ENCODE measurements around the gene GLRX. TPM values are rescaled to one million over a fixed set of nuclear protein-coding genes. Genes with fewer than 3 reads are reported as not detected.

GLRX gene
- total RNA-seq, 1 donor from 2014 or later: 63.3 TPM

DNA sequence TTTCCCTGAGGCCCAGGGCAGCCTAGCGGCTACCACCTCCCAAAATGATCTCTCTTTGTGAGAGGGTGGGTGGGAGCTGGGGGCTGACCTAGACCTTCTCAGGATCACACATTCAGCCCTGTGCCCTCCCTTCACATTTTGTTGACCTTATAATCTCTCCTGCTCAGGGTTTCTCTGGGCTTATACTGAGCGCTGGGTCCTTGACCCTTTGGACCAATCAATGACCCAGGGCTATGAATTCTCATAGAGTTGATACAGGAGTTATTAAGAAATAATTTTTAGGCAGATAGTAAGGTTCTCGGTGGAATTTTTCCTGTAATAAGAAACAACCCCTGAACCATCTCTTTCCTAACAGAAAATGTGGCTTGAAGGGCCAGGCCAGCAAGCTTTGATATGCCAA lies 22.0 kb downstream of the GLRX start:
- TF ChIP-seq, protein P1, sequence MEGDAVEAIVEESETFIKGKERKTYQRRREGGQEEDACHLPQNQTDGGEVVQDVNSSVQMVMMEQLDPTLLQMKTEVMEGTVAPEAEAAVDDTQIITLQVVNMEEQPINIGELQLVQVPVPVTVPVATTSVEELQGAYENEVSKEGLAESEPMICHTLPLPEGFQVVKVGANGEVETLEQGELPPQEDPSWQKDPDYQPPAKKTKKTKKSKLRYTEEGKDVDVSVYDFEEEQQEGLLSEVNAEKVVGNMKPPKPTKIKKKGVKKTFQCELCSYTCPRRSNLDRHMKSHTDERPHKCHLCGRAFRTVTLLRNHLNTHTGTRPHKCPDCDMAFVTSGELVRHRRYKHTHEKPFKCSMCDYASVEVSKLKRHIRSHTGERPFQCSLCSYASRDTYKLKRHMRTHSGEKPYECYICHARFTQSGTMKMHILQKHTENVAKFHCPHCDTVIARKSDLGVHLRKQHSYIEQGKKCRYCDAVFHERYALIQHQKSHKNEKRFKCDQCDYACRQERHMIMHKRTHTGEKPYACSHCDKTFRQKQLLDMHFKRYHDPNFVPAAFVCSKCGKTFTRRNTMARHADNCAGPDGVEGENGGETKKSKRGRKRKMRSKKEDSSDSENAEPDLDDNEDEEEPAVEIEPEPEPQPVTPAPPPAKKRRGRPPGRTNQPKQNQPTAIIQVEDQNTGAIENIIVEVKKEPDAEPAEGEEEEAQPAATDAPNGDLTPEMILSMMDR (IDR thresholded peaks at IDR 0.05): no peak
- no peak for TF ChIP-seq POLR2AphosphoS5 (IDR thresholded peaks at IDR 0.05; ENCODE audit: insufficient read depth in 1 of 2, low read depth in 1 of 2)
- no peak for TF ChIP-seq POLR2A (IDR thresholded peaks at IDR 0.05)
- peak in 1 of 2 donors; percentile 32 for DNase-seq (ENCODE audit: extremely low spot score in 2 of 2)
- Histone ChIP-seq H3K27ac (no peak overlapping the region), H3K9me3 (no peaks in the 10 kb centered on the region), H3K36me3 (no peaks in the 10 kb centered on the region), H3K4me3 (no peak overlapping the region), H3K27me3 (no peaks in the 10 kb centered on the region), H3K4me1 (no peaks in the 10 kb centered on the region)
- intact Hi-C loops (cut with DNase I): no loop called here

DNA sequence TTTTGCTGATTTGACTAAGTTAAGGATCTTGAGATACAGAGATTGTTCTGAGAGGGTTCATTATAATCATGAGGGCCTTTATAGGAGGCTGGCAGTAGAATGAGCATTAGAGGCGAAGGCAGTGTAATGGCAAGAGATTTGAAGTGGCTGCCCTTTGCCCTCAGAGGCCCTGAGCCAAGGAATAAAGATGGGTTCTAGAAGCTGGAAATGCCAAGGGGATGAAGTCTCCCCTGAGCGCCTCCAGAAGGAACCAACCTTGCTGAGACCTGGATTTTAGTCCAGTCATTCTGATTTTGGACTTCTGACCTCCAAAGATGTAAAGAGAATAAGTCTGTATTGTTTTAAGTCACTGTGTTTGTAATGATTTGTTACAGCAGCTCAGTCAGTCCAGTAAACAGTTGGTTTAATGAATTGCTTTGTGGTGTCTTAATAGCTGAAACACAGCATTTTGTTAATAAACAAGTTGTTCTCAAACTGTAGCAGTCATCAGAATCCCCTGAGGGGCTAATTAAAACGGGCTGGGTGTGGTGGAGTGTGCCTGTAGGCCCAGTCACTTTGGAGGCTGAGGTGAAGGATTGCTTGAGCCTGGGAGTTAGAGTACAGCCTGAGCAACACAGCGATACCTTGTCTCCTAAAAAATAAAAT lies 23.2 kb downstream of the GLRX start:
- intact Hi-C loops (cut with DNase I): no loop called here

DNA sequence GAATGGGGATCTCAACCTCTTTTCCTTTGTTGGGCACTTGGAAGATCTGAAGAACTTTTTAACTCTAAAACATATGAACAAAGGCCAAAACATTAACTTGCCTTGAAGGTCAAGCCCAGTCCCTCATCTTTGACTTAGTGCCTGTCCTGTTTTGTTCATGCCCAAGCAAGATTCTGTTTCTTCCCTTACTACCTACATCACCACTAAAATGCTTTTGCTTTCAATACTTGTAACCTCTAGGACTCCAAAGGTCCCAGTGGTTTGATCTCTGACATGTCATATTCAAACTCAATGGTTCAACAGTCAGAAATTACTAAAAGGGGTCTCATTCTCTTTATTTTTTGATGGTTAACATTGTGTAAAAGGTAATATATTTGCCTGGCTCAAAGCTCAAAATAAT lies 24.0 kb downstream of the GLRX start:
- H3K9me3 ChIP-seq: no peaks in the 10 kb centered on the region
- no peak overlapping the region for H3K4me3 ChIP-seq
- DNase-seq (ENCODE audit: extremely low spot score in 2 of 2): no peak
- H3K27ac ChIP-seq: no peak overlapping the region
- H3K4me1 ChIP-seq: no peaks in the 10 kb centered on the region
- intact Hi-C loops (cut with DNase I): no loop called here
- TF ChIP-seq POLR2AphosphoS5 (IDR thresholded peaks at IDR 0.05; ENCODE audit: insufficient read depth in 1 of 2, low read depth in 1 of 2) (no peak), POLR2A (IDR thresholded peaks at IDR 0.05) (no peak)
- TF ChIP-seq, protein P1 (IDR thresholded peaks at IDR 0.05): no peak
- H3K36me3 ChIP-seq: no peaks in the 10 kb centered on the region
- no peaks in the 10 kb centered on the region for H3K27me3 ChIP-seq

More for the DNA sequence above, 23.2 kb downstream of the GLRX start:
- H3K27ac ChIP-seq: no peak overlapping the region
- H3K4me1 ChIP-seq: no peaks in the 10 kb centered on the region
- no peak overlapping the region for H3K4me3 ChIP-seq
- DNase-seq (ENCODE audit: extremely low spot score in 2 of 2): peak in 1 of 2 donors; percentile 27
- H3K36me3 ChIP-seq: no peaks in the 10 kb centered on the region
- H3K9me3 ChIP-seq: no peaks in the 10 kb centered on the region
- no peak for TF ChIP-seq POLR2A (IDR thresholded peaks at IDR 0.05)
- TF ChIP-seq, protein P1 (IDR thresholded peaks at IDR 0.05): no peak
- no peaks in the 10 kb centered on the region for H3K27me3 ChIP-seq

DNA sequence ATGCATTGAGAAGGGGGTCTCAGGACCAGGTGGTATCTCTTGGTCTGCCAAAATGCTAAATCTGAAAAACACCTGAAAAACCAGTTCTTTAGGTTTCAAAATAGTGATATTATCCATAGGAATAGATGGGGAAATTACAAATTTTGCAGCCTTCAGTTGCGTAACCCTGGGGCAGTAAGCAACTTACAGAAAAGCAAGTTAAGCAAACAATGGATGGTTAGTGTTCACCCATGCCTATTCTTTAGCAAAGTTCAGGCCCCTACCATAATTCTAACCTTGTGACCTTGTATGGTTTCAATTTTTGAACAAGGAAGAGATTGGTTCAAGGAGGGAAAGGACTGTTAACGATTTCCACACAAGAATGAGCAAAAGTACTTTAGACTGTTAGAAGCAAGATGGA lies 24.5 kb downstream of the GLRX start:
- H3K4me1 ChIP-seq: no peaks in the 10 kb centered on the region
- H3K27me3 ChIP-seq: no peaks in the 10 kb centered on the region
- H3K36me3 ChIP-seq: no peaks in the 10 kb centered on the region
- TF ChIP-seq POLR2AphosphoS5 (IDR thresholded peaks at IDR 0.05; ENCODE audit: insufficient read depth in 1 of 2, low read depth in 1 of 2) (no peak), POLR2A (IDR thresholded peaks at IDR 0.05) (no peak)
- TF ChIP-seq, protein P1 (IDR thresholded peaks at IDR 0.05): no peak
- DNase-seq (ENCODE audit: extremely low spot score in 2 of 2): no peak
- no peak overlapping the region for H3K27ac ChIP-seq
- intact Hi-C loops (cut with DNase I): no loop called here
- H3K4me3 ChIP-seq: no peak overlapping the region
- H3K9me3 ChIP-seq: no peaks in the 10 kb centered on the region

DNA sequence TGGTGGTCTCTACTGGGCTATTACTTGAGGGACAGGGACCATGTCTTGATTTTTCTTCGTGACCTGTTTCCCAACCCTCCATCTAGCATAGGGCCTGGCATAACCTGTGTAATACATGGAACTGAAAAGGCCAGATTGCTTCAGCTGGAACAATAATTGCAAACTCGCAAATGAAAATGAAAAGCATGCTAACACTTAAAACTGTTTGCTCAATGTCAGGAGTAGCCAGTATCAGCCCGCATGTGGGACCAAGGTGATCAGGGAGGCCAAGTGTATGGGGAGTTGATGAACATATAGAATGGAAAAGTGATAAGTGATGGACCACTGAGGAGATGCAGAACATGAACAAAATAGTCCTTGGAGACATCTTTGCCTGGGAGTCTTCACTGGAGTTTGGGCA lies 25.2 kb downstream of the GLRX start:
- intact Hi-C loops (cut with DNase I): no loop called here
- H3K9me3 ChIP-seq: no peaks in the 10 kb centered on the region
- H3K27me3 ChIP-seq: no peaks in the 10 kb centered on the region
- no peak overlapping the region for H3K4me3 ChIP-seq
- no peaks in the 10 kb centered on the region for H3K36me3 ChIP-seq
- H3K27ac ChIP-seq: no peak overlapping the region
- no peaks in the 10 kb centered on the region for H3K4me1 ChIP-seq
- DNase-seq (ENCODE audit: extremely low spot score in 2 of 2): no peak
- TF ChIP-seq POLR2AphosphoS5 (IDR thresholded peaks at IDR 0.05; ENCODE audit: insufficient read depth in 1 of 2, low read depth in 1 of 2) (no peak), POLR2A (IDR thresholded peaks at IDR 0.05) (no peak)
- TF ChIP-seq, protein P1 (IDR thresholded peaks at IDR 0.05): no peak

Measured in vagina (tissue), 2 donors.